ENCODE data around the gene COG5.

Gene COG5

DNA sequence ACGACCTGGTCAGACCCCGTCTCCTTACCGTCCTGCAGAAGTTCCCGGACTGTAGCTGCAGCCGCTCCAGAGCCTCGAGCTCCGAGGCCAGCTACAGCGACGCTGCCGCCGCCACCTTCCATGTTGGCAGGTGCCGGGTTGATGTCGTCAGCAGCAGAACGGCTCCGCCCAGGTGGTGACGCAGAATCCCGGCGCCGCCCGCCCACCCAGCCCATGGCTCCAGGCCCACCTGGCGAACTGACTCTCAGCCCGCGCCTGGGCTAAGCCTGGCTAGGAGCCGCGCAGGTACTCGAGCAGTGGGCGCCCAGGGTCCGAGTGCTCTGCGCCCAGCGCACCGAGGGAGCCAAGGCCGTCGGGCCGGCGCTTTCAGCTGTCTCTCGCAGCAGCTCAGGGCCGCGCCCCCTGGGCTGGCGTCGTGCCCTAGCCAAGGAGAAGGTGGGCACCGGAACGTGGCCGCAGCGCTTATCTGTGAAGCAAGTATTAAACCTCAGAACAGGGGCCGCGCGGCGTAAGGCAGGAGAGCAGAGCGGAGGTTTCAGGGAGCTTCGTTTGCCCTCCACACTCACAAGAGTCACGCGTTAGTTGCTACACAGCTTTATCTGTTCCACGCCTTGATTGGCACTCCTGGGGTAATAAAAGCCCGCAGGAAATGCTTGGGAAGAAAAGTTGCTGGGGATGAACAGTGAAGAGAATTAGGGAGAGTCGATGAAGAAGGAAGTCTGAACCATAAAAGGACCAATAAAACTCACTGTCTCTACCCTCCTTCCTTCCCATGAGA lies at the start of gene COG5, which contains the start of gene DUS4L:
COG5 (minus strand) TSS at position 146 of the 778 bp plus-strand sequence; CDS start at position 122, 24 bp downstream.
DUS4L (plus strand) TSS at position 197 of the 778 bp plus-strand sequence. CDS start 3,100 bp downstream, outside the sequence.
- DNase-seq = peak; percentile 81

DNA sequence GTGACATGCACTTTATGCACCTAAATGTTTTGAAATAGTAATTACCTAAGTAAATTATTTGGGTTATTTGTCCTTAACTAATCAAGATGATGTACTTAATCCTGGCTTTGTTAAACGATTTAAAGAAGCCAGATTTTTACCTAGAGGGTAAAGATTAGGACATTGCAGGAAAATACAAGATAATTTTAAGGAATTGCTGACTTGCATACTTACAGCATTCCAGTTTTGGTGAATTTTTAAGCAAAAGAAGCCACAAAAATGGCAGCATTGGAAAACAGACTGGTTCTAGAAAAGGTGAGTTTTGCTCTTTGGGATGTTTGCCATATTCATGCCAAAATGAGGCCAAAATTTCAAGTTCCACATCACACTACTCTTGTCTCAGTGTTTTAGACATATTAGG lies 49.7 kb upstream of the COG5 start:
- DNase-seq = no peak

DNA sequence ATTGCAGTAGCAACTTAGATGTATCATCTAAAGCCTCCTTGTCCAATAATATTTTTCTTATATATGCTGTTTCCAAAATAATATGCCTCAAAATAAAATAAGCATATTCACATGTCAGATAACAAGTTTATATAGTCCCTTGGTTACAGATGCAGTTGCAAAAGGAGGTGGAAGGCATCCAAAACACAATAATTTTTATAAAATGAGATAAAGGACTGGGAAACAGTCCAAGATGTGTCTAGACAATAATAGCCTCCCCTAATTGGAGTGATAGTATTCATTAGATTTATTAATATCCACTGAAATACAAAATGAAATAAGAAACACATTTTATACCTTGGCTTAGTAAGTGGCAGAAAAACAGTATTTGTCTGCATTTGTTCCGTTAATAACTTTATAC lies 46.6 kb upstream of the COG5 start:
- DNase-seq = no peak

- no peak for DNase-seq
These were observed 46.1 kb upstream of the COG5 start for GRCh38 chr7:107609811-107610261.

GRCh38 chr7:107606303-107606702 lies 42.6 kb upstream of the COG5 start:
- DNase-seq = no peak

DNA sequence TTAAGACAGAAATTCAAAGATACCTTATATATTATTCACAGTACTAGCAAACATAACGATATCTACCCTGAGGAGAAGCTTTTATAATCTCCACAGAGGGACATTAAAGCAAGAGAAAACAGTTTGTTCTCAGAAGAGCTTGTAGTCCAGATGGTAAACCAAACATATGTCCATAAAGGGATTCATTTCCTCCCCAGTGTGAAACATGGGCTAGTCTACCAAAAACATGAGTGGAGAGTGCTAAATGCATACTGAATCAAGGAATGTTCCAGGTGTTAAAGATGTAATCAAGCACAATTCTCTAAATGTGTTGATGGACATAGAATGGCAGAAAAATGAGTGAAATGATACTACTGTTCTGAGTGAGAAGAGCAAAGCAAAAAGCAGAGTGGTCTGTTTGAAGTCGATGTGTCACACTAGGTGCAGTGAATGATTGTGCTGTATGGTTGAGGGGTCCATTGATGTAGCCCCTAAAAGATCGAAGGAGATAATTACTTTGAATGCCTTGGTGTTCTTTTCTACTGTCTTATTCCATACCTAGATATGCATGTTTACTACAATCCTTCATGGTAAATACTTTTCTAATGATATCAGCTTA lies 41.6 kb upstream of the COG5 start:
- no peak for DNase-seq

- no peak for DNase-seq
These were observed 37.1 kb upstream of the COG5 start for GRCh38 chr7:107600816-107601215.

DNA sequence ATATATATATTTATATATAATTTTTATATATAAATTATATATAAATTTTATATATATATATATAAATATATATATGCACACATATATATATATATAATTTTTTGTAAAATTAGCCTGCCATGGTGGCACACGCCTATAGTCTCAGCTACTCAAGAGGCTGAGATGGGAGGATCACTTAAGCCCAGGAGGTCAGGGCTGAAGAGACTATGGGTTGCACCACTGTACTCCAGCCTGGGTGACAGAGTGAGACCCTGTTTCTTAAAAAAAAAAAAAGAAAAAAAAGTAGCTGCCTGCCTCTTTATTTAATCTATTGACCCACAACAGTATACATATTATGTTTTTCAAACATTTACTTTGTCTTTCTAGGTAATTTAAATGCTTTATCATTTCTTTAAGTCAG lies 35.5 kb upstream of the COG5 start:
- DNase-seq = no peak

- DNase-seq = no peak
These were observed 34.2 kb upstream of the COG5 start for GRCh38 chr7:107597953-107598352.

DNA sequence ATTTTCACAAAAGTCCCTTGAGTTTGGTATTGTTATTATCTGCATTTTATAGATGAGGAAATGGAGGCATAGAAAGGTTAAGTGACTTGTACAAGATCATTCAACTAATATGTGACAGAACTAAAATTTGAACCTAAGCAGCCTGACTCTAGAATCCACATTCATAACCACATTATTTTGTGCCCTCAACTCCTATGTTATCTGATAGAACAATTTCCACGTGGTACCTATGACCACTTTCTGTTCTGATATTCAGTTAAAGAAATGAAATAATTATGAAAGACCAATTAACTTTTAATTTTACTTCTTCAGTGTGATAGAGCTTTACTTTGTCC lies 33.8 kb upstream of the COG5 start:
- DNase-seq = no peak

GRCh38 chr7:107596881-107597581 lies 33.3 kb upstream of the COG5 start:
- DNase-seq = no peak

DNA sequence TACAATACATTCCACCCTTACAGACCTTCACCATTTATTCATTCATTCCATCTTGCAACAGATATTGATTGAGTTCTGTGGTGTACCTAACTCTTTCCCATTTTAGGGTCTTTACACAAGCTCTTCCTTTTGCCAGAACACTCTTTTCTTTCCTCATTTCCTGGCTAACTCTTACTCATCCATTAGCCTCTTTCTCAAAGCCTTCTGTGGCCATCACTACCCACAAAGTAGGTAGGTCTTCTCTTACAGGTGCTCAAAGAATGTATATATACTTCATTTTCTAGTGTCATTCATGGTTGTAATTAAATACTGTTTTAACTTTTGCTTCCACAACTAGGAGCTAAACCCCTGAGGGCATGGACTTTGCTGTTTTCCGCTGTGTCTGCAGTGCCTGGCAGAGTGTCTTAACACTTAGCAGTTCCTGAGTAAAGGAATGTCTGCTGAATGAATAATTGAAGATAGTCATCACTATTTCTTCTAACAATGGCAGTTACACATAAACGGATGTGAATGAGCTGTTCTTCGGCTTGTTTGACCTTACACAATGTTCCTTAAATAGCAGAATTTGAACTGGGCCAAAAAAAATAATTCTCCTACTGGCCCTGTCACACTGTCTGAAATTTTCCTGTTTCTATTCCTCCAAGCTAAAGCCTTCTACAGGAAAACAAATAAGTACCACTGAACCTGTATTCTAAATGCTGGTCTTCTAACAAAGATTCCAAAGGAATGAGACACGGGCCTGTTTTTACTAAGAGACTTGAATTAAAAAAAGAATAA lies 31.4 kb upstream of the COG5 start:
- DNase-seq = no peak

- no peak for DNase-seq
These were observed 29.3 kb upstream of the COG5 start for GRCh38 chr7:107593025-107593410.

- no peak for DNase-seq
These were observed 28.8 kb upstream of the COG5 start for GRCh38 chr7:107592361-107593024.

DNA sequence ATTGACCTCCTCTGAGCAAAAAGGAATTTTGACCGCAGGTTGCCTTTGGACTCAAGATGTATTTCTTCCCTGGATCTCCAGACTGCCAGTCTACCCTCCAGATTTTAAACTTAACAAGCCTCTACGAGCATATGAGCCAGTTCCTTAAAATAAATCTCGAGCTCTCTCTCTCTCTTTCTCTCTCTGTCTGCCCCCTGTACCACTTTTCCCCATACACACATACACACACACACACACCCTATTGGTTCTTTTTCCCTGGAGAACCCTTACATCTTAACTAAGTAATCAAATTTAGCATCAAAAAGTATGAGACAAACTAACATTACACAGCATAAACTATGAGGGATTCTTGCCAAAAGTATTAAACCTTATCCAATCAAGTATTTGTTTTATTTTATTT lies 27.7 kb upstream of the COG5 start:
- DNase-seq = no peak

GRCh38 chr7:107588529-107589130 lies 24.9 kb upstream of the COG5 start:
- no peak for DNase-seq

- DNase-seq = no peak
These were observed 21.0 kb upstream of the COG5 start for GRCh38 chr7:107584716-107585115.

DNA sequence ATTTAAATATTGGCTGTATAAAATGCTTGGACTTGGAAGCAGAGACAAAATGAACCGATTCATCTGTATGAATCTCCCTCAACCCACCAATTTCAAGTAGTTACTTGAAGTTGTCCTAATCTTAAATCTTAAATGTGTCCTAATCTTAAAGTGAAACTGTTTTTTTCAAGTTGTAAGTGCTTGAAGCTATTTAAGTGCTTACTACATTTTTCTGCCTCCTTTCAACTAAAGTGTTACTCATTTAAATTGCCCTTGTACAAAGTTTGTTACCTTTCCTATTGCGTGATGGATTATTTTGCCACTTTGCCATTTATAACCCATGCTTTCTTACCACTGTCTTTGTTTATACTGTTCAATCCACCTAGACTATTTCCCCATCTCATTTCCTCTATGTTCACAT lies 19.2 kb upstream of the COG5 start:
- DNase-seq = no peak

GRCh38 chr7:107581387-107582013 lies 17.8 kb upstream of the COG5 start:
- no peak for DNase-seq

GRCh38 chr7:107580716-107581383 lies 17.1 kb upstream of the COG5 start:
- no peak for DNase-seq
